BLaER1 (cell line): ENCODE data around the gene MBOAT7.
"Not testable (repeated sequence)": the region's sequence is repeated elsewhere in the genome, so short reads cannot be mapped to it uniquely, and the experiment has no call there.

Source experiments
- H3K27ac ChIP-seq: shearing (Covaris generic); formaldehyde crosslinking; 2 replicates; pipeline ENCODE4 v1.8.1; 2022
- H3K27me3 ChIP-seq: shearing (Covaris generic); formaldehyde crosslinking; 2 replicates; pipeline ENCODE4 v1.8.1; 2022
- H3K36me3 ChIP-seq: shearing (Covaris generic); formaldehyde crosslinking; 2 replicates; pipeline ENCODE4 v1.8.1; 2022
- H3K4me1 ChIP-seq: shearing (Covaris generic); formaldehyde crosslinking; 2 replicates; pipeline ENCODE4 v1.8.1; 2022
- H3K4me2 ChIP-seq: shearing (Covaris generic); formaldehyde crosslinking; 2 replicates; pipeline ENCODE4 v1.8.1; 2022
- H3K4me3 ChIP-seq: shearing (Covaris generic); formaldehyde crosslinking; 2 replicates; pipeline ENCODE4 v1.8.1; 2022
- H3K9ac ChIP-seq: shearing (Covaris generic); formaldehyde crosslinking; 2 replicates; pipeline ENCODE4 v1.8.1; 2022
- H3K9me3 ChIP-seq: shearing (Covaris generic); formaldehyde crosslinking; 2 replicates; pipeline ENCODE4 v1.8.1; 2022
- H4K20me1 ChIP-seq: shearing (Covaris generic); formaldehyde crosslinking; 2 replicates; pipeline ENCODE4 v1.8.1; 2022
- Cebpa-rat ChIP-seq: shearing (Covaris generic); IDR thresholded peaks from 2 replicates; pipeline ENCODE4 v1.8.1; 2022

Gene MBOAT7

DNA sequence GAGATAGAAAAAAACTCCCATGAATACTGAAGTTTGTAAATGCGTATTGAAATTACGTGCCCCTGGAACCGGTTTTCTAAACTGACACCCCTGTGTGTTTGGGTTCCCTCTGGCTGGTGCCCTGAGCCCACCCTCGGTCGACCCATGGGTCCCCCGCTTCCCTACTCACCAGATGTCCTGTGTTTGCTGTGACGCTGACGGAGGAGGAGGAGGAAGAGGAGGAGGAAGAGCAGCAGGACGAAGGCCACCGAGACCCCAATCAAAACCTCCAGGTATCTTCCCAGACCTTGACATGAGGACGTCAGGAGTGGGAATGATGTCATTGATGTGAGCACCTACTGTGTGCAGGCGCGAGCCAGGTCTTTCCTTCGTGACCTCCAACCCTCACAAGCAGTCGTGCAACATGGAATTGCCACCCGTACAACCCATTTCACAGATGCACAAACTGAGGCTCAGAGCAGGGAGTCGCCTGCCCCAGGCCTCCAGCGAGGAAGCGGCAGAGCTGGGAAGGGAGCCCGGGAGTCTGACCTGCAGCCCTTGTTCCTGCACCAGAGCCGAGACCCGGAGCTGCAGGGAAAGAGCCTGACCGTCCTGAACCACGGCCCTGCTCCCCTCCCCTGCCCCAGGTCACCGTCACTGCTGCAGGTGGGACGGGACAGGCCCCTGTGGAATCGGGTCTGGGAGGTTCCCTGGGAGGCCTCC is 29.7 kb upstream of the MBOAT7 start:
- Histone ChIP-seq H3K4me2 (no peak overlapping the region), H3K9ac (no peak overlapping the region), H3K9me3 (peaks cover 3% of the 10 kb centered on the region; the same call in 1 of the 2 replicates), H3K4me1 (peaks cover 17% of the 10 kb centered on the region), H3K4me3 (no peak overlapping the region), H4K20me1 (0 out of 2 replicates have a peak, but pooled peaks cover 7% of the 10 kb centered on the region), H3K27ac (no peak overlapping the region), H3K27me3 (no peaks in the 10 kb centered on the region), H3K36me3 (peaks cover 38% of the 10 kb centered on the region)
- TF ChIP-seq Cebpa-rat = no peak

DNA sequence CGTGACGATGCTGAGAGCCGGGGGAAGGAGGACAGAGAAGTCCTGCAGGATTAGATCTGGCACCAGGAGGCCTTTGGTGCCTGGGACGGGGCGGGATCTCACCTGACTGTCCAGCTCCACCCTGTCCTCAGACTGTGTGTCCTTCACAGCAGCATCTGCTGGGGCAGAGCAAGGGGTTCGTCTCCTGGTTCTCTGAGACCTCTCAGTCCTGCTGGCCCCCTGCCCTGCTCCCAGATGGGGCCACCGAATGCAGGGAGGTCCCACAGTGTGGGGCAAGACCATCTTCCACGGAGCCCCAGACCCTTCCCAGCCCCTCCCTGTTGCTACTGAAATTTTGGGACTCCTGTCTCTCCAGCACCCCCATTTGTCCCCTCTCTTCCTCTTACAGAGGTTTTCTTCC is 28.9 kb upstream of the MBOAT7 start:
- Histone ChIP-seq H3K27ac (no peak overlapping the region), H3K4me1 (peaks cover 10% of the 10 kb centered on the region), H3K4me3 (no peak overlapping the region), H4K20me1 (peaks cover 11% of the 10 kb centered on the region; the same call in 1 of the 2 replicates), H3K4me2 (no peak overlapping the region), H3K36me3 (peaks cover 44% of the 10 kb centered on the region), H3K9ac (no peak overlapping the region), H3K27me3 (no peaks in the 10 kb centered on the region), H3K9me3 (peaks cover 11% of the 10 kb centered on the region; the same call in 1 of the 2 replicates)
- TF ChIP-seq Cebpa-rat = no peak

DNA sequence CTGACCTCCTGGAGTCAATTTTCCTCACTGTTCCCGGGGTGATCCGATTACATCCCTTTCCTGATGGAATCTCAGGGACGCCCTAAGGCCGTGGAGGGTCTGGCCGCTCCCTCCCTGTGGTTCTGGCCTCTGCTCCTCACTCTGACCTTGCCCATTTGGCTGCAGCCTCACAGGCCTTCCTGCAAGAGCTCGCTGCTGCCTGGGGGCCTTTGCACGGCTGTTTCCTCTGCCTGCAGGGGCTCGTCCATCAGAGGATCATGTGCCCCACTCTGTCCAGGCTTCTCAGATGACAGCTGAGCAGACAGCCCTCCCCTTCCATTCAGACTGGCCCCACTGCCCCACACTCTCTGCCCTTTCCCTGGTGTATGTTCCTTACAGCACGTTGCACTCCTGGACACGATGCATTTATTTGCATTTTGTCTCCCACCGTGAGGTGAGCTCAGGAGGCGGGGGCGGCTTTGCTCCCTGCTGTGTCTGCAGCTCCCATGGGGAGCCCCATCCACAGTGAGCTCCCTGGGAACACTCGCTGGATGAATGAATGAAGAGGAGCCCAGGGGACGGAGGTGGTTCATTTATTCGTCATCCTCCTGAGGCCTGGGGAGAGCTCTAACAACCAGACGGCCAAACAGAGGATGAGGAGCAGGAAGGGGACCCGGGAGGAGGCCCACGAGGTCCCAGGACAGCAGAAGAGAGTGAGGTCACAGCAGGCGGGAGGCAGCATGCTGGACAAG is 28.3 kb upstream of the MBOAT7 start:
- not testable (repeated sequence) for H3K4me1 ChIP-seq, H3K4me2 ChIP-seq, H3K4me3 ChIP-seq, H3K27me3 ChIP-seq, H3K27ac ChIP-seq, H3K9ac ChIP-seq
- peaks cover 49% of the 10 kb centered on the region for H3K36me3 ChIP-seq
- peaks cover 14% of the 10 kb centered on the region; the same call in 1 of the 2 replicates for H3K9me3 ChIP-seq
- H4K20me1 ChIP-seq = peaks cover 17% of the 10 kb centered on the region; the same call in 1 of the 2 replicates

DNA sequence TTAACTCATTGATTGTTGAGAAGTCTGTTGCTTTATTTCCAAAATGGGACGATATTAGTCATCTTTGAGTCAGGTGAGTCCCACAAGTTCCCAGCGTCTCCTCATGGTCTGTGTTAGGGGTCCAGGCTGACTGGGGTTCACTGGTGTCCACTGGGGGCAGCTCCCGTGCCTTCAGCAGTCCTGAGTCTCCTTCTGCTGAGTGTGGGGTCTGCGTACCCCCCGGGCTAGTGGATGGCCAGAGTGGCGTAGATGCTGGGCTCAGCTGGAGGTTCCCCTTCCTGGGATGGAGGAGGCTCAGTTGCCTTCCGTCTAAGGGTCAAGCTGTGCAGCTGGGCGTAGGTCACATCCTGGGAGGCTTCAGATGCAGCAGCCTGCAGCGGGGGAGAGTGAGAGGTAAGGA is 27.5 kb upstream of the MBOAT7 start:
- peaks cover 25% of the 10 kb centered on the region for H4K20me1 ChIP-seq
- H3K36me3 ChIP-seq = peaks cover 57% of the 10 kb centered on the region
- H3K4me1 ChIP-seq = no peaks in the 10 kb centered on the region; the same call in 1 of the 2 replicates
- no peaks in the 10 kb centered on the region for H3K27me3 ChIP-seq
- H3K4me3 ChIP-seq = no peak overlapping the region
- no peak overlapping the region for H3K9ac ChIP-seq
- no peak overlapping the region for H3K4me2 ChIP-seq
- peaks cover 14% of the 10 kb centered on the region; the same call in 1 of the 2 replicates for H3K9me3 ChIP-seq
- no peak for TF ChIP-seq Cebpa-rat
- H3K27ac ChIP-seq = no peak overlapping the region

DNA sequence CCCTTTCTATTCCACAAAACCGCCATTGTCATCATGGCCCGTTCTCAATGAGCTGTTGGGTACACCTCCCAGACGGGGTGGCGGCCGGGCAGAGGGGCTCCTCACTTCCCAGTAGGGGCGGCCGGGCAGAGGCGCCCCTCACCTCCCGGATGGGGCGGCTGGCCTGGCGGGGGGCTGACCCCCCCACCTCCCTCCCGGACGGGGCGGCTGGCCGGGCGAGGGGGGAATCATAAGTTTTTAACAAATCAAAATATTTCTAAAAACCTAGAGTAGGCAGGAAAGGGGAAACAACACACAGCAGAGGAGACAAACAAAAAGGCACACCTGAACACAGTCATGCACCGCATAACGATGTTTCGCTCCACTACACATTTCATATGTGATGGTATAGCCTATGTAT is 25.4 kb upstream of the MBOAT7 start:
- H3K27ac ChIP-seq, H3K4me3 ChIP-seq, H3K4me2 ChIP-seq, H3K27me3 ChIP-seq, H3K9ac ChIP-seq: not testable (repeated sequence)
- Histone ChIP-seq H3K36me3 (peaks cover 71% of the 10 kb centered on the region), H4K20me1 (peaks cover 47% of the 10 kb centered on the region), H3K9me3 (peaks cover 14% of the 10 kb centered on the region; the same call in 1 of the 2 replicates), H3K4me1 (peaks cover 20% of the 10 kb centered on the region)

DNA sequence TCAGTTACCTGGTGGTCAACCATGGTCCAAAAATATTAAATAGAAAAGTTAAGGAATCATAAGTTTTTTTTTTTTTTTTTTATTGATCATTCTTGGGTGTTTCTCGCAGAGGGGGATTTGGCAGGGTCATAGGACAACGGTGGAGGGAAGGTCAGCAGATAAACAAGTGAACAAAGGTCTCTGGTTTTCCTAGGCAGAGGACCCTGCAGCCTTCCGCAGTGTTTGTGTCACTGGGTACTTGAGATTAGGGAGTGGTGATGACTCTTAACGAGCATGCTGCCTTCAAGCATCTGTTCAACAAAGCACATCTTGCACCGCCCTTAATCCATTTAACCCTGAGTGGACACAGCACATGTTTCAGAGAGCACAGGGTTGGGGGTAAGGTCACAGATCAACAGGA is 24.8 kb upstream of the MBOAT7 start:
- H3K4me3 ChIP-seq, H3K27me3 ChIP-seq, H3K4me2 ChIP-seq, H3K27ac ChIP-seq, H3K9ac ChIP-seq: not testable (repeated sequence)
- Histone ChIP-seq H3K9me3 (peaks cover 14% of the 10 kb centered on the region; the same call in 1 of the 2 replicates), H3K36me3 (peaks cover 73% of the 10 kb centered on the region), H4K20me1 (peaks cover 52% of the 10 kb centered on the region), H3K4me1 (peaks cover 25% of the 10 kb centered on the region)

DNA sequence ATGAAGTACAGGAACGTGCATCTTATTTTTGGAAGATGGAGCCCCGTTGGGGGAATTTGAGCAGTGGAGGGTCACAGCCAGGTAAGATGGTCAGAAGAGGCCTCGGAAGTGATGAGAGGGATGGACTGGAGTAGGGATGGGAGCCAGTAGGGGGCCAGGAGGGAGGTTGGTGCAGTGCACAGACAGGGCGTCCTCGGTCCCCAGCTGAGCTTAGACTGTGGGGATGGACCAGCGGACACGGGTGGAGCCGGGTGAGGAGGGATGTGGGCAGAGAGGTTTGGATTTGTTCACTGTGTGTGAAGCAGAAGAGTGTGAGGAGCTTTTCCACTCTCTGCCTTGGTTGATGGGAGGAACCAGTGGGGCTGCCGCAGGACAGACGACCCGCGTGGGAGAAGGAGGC is 21.9 kb upstream of the MBOAT7 start:
- no peaks in the 10 kb centered on the region for H3K27me3 ChIP-seq
- no peak overlapping the region for H3K4me3 ChIP-seq
- peaks cover 14% of the 10 kb centered on the region; the same call in 1 of the 2 replicates for H3K9me3 ChIP-seq
- no peak overlapping the region; the same call in 1 of the 2 replicates for H3K9ac ChIP-seq
- TF ChIP-seq Cebpa-rat = no peak
- peak overlapping the region; percentile 97 for H3K4me2 ChIP-seq
- H3K4me1 ChIP-seq = peaks cover 55% of the 10 kb centered on the region
- H4K20me1 ChIP-seq = peaks cover 75% of the 10 kb centered on the region
- H3K36me3 ChIP-seq = peaks cover 83% of the 10 kb centered on the region
- peak overlapping the region; percentile 33; the same call in 1 of the 2 replicates for H3K27ac ChIP-seq

DNA sequence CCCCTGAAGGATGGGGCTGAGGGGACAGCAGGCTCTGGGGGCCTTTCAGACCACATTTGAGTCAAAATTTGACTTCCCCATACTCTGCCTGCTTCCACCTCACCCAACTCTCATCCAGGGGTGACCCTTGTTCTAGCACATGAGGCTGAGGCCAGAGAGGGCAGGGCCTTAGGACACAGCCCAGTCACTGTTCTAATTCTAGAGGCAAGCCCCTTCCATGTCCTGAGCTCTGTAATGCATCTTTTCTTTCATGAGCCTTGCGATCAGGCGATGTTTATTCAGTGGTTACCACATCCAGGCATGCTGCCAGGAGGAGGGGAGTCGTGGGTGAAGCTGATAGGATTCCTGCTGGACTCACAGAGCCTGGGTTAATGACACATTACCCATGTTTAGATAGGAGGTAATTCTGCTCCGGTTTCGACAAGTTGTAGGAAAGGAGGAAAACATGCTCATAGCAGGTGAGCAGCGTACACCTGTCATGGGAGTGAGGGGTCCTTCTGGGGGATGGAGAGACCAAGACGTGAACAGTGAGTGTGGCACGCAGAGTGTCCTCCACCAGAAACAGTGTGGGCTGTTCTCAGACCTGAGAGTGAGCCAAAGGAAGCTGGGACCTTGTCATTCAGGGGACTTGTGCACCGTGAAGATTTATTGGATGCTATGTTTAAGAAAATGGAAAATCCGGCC is 20.6 kb upstream of the MBOAT7 start:
- Histone ChIP-seq H3K9ac (peak overlapping the region; percentile 51; the same call in 1 of the 2 replicates), H3K27ac (peak overlapping the region; percentile 51; the same call in 1 of the 2 replicates), H3K4me2 (peak overlapping the region; percentile 97), H3K36me3 (peaks cover 84% of the 10 kb centered on the region), H3K4me3 (no peak overlapping the region), H3K9me3 (peaks cover 14% of the 10 kb centered on the region; the same call in 1 of the 2 replicates), H4K20me1 (peaks cover 87% of the 10 kb centered on the region), H3K4me1 (peaks cover 68% of the 10 kb centered on the region), H3K27me3 (no peaks in the 10 kb centered on the region)
- TF ChIP-seq Cebpa-rat = no peak

DNA sequence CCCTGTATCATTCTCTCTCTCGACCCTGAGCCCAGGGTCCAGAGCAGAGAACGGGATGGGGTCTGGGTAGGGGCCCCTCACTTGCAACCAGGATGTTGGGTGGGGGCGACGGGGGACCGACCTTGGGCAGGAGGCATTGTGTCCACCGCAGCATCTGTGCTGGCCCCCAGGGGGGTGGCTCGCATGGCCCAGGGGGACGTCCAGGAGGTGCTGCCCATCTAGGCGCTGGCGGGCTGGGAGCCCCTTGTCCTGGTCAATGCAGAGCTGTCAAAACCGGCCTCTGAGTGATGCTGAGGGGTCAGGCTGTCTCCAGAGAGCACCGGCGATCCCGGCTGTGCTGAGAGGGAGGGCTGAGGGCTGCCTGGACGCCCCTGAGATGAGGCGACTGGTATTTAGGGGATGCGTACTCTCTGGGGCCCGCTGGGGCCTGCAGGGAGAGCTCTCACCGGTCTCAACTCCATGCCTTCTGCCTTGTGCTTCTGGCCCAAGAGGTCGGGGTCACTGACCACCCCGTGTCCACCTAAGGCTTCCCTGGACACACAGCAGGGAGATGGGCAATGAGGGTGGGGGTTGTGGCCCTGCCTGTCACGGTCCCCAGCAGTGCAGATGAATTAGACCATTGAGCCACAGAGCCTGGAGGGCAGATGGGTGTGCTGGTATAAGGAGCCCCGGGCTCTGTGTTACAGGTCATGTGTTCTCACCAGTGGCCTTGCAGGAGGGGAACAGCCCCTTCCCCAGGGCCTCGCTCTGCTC is 19.9 kb upstream of the MBOAT7 start:
- no peak for TF ChIP-seq Cebpa-rat
- H3K27me3 ChIP-seq = no peaks in the 10 kb centered on the region
- H3K9ac ChIP-seq = peak overlapping the region; percentile 51; the same call in 1 of the 2 replicates
- H4K20me1 ChIP-seq = peaks cover 94% of the 10 kb centered on the region
- H3K27ac ChIP-seq = peak overlapping the region; percentile 51
- H3K36me3 ChIP-seq = peaks cover 89% of the 10 kb centered on the region
- H3K4me2 ChIP-seq = peak overlapping the region; percentile 97
- H3K4me3 ChIP-seq = no peak overlapping the region
- peaks cover 11% of the 10 kb centered on the region; the same call in 1 of the 2 replicates for H3K9me3 ChIP-seq
- H3K4me1 ChIP-seq = peaks cover 75% of the 10 kb centered on the region
